HG03196 (cell line): ENCODE measurements around the gene CCDC197.
A peak's percentile ranks its signal among the peaks of the same experiment; 100 is the strongest.

Experiments
- ATAC-seq: cut with Tn5 transposase; IDR thresholded peaks from one replicate; pipeline ENCODE4 v1.9.1; 2021; ENCODE audit not compliant: unreplicated experiment

Gene CCDC197

DNA sequence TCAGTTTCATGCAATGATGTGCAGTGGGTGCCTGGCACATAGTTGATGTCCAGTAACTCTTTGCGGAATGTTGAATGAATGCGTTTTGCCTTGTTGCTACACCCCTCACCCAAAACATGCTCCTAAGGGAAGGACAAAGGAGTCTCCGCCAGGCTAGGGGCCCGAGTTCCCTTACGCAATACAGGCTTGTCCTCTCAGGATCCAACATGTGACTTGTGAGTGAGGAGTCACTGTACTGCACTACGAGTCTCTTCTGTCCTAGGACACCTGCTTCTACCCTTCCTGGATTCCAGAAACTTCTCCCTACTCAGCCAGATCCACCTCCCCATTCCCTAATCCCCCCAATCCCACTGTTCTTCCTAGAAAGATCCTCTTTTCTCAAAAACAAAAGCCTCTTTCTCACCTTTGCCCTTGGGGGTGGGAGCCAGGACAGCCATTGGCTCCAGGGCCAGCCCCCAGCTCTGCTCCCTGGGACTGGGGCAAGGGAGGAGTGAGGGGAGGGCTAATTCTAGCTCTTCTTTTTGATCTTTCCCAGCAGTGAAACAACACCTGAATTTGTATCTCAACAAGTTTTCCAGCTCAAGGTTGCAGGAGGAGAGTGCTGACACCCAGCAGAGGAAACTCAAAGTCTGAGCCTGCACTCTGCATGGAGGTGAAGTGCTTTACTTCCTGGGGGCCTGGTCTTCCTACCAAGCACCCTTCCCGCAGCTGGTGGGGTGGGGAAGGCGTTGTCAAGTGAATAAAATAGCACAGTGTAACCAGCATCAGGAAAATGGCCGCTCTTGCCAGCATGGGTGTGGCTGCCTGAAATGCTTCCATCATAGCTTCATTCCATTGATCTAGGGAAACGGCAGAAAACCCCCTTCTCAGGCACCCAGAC lies 25.7 kb downstream of the CCDC197 start:
- ATAC-seq = no peak

DNA sequence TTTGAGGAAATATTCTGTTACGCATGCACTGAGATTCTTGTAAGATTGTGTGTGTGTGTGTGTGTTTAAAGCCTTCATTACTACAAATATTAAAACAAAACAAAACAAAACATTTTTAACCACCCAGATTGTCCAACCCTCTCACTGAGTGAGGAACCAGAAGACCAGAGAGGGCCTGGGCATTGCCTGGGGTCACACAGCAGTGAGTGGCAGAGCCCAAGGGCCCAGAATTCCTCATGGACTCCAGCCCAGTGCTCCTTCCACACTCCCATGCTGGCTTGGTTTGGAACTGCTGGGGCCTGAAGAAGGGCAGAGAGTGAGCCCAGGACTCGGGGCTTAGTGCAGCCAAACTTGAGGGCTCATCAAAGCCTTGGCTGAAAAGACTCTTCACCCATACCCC lies 27.4 kb downstream of the CCDC197 start:
- ATAC-seq = no peak

DNA sequence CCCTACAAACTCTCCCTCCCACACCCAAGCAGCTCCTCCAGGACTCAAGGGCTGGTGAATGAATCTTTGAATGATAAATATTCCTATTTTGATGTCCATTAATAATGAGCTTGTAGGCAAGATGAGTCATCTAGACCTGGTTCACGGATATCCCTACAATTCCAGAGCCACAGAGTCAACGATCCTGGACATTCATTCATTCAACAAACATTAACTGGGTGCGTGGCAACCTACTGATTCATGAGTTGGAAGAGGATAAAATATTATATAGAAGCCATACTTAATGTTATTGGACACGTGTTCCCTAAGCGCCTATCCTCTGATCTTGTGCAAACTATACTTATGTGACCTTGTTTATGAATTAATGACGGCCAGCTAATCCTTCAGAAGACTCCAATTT lies 28.6 kb downstream of the CCDC197 start:
- no peak for ATAC-seq

DNA sequence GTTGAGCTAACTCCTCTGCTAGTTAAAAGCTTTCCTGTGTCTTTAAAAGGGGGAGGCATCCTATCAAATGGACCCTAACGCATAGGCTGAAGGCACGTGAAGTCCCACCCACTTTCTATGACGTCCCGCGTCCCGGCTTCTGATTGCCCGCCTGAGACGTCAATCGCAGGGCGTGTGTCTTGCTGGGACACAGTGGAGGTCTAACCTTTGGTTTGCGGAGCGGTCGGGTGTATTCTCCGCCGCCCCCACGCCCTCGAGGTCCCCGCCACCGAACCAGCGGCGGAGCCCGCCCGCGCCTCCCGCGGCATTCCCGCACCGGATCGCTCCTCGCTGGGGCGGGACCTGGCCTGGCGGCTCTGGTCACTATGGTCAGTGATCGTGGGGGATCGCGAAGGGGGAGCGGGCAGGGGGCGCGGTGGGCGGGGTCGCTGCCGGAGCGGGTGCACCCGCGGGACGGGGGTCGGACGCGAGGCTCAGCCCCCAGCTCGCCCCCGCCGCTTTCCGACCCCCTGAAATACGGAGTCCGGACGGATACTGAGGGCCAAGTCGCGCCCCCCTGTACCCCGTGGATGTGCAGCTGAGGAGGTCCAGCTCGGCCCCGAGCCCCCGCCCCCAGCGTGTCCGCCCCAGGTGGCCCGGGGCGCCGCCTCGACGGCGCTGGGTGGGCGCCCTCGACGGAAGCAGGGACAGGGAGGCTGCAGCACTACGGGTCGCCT lies 29.2 kb downstream of the CCDC197 start, which contains the start of gene OTUB2:
Gene OTUB2 (plus strand): TSS at position 168 of the 716 bp plus-strand sequence. CDS start 198 bp downstream, at position 366.
- ATAC-seq = peak; percentile 97

GRCh38 chr14:94026889-94027469 lies 29.9 kb downstream of the CCDC197 start:
- ATAC-seq = no peak

DNA sequence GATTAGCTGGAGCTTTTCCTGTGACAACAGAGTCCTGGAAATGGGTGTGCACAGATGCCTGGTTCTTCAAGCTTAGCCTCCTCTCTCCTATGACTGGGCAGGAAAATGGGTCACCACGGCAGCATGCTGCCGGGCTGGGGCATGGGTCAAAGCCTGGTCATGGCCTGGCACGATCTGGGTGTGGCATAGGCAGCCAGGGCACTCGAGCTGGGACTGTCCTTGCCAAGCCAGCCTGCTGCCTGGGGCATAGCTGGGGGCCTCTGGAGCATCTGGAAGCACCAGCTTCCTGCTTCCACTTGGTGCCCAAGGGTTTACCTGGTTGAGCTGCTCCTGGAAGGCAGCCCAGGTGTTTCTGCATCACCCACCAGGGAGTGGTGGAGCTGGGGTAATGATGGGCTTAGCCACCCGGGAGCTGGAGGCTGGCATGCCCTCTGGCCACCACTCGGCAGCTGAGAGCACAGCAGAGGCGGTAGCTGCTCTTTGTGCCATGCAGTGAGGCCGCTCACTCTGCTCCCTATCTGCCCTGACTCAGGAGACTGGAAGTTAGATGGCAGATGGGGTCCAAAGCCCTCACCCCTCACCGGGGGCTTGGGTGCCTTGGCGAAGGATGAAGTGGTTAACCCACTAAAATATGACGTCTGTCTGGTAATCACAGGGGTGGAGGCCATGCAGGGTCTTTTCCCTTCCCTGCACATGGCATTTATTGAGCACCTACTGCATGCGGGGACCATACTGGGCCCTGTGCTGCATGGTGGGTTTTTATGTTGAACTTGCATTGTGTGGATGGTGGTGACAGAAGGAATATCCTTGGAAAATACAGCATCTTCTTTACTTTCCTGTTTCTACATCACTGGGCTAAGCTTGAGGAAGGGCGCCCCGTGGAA lies 30.7 kb downstream of the CCDC197 start:
- ATAC-seq = no peak

- ATAC-seq = no peak
These were observed 31.3 kb downstream of the CCDC197 start for GRCh38 chr14:94028450-94028826.

GRCh38 chr14:94029265-94029664 lies 32.2 kb downstream of the CCDC197 start:
- ATAC-seq = no peak

- ATAC-seq = no peak
These were observed 32.6 kb downstream of the CCDC197 start for GRCh38 chr14:94029671-94030203.

GRCh38 chr14:94030571-94030970 lies 33.5 kb downstream of the CCDC197 start:
- no peak for ATAC-seq

DNA sequence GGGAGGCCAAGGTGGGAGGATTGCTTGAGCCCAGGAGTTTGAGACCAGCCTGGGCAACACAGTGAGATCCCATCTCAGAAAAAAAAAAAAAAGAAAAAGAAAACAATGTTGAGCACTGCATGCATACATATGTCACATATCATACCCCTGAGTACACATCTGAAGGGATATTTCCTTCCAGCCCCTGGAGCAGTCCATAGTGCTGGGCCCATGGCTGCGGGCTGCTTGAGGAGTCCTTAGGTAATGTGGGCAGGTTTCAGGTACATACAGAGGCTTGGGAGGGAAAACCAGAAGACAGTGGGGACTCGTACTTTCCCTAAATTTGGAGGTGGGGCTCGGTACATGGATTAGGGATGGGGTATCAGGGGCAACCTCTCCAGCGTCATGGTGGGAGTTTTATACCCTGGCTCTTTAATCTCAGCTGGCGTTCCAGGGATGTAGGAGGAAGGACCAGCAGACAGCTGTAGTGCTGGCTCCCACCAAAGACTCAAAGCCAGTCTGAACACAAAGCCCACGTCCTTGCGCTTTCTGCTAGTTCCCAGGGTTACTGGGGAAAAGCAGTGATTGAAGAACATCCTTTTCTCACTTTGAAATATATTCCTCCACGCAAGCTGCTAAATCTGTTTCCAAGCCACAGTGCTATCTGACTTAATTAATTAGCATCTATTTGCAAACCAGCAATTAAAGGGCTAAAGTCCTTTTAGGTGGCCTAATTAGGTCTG lies 34.2 kb downstream of the CCDC197 start:
- ATAC-seq = no peak

DNA sequence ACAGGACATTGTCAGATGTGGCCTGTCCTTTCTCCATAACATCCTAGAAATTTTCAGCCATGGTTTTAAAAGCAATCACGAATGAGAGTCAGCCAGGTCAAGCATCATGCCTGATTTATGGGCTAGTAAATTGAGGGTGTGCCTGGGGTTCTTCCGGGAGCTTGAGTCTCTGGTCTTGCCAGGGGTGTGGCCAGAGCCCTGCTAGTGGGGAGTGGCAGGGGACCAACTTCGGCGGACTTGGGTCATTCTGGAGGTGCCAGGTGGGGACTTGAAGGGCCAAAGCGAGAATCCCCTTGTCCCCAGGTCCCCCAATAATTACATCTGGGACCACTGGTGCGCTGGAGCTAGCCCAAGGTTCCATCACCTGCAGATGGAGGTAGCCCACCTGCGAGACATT lies 34.8 kb downstream of the CCDC197 start:
- ATAC-seq = no peak

DNA sequence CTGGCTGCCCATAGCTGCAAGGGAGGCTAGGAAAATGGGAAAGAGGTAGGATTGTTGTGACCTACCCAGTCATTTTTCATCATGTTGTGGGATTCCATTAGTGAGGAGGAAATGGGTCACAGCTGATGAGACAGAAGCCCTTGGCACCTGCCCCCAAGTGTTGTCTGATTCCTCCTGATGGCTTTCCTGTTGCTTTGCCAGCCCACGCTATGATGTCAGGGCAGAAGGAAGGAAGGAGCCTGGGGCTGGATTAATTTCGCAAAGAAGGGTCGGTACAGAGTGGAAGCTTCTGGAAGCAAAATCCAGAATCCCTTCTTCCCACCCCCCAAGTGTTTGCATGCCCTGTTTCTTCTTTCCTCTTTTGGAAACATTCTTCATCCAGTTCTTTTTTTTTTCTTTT lies 37.8 kb downstream of the CCDC197 start:
- no peak for ATAC-seq

GRCh38 chr14:94036313-94037167 lies 39.4 kb downstream of the CCDC197 start:
- peak; percentile 82 for ATAC-seq

- ATAC-seq = no peak
These were observed 40.9 kb downstream of the CCDC197 start for GRCh38 chr14:94037954-94038353.

DNA sequence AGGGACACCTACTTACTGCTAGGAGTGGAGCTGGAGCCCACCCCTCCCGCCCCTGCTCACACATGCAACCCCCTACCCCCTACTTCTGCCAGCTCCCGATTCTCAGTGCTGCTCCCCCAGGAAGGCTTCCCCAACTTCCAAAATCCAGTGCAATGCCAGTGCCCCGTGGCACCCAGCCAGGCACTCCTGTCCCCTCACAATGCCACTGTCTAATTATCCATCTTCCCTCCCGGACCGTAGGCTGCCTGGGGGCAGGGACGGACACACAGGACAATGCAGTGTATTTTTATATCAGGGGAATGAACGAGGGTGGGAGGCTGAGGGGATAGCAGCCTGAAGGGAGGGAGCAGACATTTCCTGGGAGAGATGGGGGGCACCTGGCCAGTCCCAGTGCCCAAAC lies 41.4 kb downstream of the CCDC197 start:
- ATAC-seq = no peak

- no peak for ATAC-seq
These were observed 42.0 kb downstream of the CCDC197 start for GRCh38 chr14:94038921-94039629.

- ATAC-seq = no peak
These were observed 43.1 kb downstream of the CCDC197 start for GRCh38 chr14:94040247-94040646.
